GM10847 (cell line): ENCODE data around the gene VARS2.

Experiments used
- POLR2A ChIP-seq: IDR thresholded peaks from 2 replicates; pipeline ENCODE4 v1.6.1; 2011; ENCODE audit not compliant: insufficient read length; ENCODE audit errors: extremely low read depth

Gene VARS2

DNA sequence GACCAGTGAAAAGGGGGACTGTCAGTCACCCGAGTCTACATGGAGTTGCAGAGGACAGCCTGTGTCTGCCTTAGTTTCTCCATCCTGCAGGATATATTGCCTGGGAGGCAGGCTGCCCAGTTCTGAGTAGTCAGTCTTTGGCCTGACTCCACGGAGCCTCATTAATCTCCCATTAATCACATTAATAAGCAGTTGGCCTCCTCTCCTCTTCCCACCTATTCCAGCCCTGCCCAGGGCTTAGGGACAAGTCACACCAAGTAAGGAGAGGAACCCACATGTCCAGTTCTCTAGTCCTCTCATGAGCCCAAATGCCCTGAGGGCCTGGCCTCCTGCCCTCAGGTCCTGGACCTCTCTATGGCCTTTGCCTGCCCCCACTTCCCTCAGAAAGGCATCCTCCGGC is 25.4 kb downstream of the VARS2 start:
- TF ChIP-seq POLR2A, result no peak

DNA sequence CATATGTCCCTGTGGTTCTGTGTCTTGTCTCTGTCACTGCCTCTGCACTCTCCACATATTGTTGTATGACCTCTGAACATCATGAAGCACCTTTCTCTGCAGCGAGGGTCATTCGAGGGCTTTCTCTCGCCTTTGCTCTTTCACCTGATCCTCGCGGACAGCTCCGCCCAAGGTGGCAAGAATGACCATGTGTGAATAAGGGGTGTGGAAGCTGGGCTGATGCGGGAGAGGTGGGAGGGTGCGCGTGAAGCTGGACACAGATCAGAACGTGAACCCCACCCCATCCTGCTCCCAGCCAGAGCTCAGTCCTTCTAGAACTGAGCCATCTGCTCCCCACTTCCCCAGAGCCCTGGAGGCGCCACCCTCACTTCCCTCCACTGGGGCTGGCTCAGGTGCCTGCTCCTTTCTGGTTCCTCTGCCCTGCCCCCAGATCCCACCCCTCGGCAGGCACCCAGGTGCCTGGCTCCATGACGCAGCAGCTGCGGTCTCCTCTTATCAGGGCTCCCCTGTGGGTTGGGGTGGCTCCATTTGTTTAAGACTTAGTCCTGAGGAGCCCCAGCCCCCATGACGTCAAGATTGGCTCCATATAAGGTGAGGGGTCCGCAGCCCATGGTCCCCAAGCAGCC is 26.4 kb downstream of the VARS2 start, which contains the start of gene MUCL3:
Gene MUCL3 (plus strand): TSS at position 613 of the 626 bp plus-strand sequence. CDS start 27 bp downstream, outside the sequence.
- TF ChIP-seq POLR2A, result no peak

DNA sequence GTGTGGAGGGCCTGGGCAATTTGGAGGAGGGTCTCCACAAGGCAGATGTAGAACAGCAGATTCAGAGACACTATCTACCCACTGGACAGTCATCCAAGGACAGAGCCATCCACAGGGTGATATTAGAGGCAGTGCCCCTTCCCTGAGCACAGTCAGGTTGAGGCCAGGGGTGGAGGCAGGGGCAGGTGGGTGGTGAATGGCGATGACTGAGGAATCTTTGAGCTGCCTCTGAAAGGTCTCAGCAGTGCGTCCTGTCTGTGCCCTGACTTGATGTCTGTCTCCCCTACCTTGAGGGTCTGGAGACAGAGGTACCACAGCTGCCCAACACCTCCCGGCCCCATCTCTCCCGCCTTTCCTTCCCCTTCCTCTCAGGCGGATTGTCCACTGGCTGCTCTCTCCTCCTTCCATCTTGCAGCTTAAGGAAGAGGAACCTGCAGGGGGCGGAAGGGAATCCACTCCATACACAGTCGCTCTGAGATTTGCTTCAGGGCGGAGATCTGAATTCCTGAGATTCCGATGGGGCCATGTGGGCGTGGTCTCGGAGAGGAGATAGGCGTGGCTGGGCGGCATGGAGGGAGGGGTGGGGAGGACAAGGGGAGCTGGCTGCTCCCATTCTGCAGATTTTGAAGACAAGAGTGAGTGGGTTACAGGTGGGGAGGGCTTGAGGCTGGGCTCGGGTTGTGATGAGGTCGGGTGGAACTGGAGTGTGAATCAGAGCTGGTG is 28.5 kb downstream of the VARS2 start:
- no peak for TF ChIP-seq POLR2A

DNA sequence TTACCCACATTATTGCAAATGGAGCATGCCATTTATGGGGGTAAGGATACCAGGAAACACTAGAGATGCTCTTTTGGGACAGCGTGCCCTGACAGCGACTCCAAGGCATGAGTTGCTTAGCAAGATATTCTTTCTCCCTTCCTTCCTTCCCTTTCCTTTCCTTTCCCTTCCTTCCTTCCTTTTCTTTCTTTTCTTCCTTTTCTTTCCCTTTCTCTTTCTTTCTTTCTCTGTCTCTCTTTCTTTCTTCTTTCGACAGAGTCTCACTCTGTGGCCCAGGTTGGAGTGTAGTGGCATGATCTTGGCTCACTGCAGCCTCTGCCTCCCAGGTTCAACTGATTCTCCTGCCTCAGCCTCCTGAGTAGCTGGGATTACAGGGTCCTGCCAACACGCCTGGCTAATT is 30.0 kb downstream of the VARS2 start:
- TF ChIP-seq POLR2A, result no peak

DNA sequence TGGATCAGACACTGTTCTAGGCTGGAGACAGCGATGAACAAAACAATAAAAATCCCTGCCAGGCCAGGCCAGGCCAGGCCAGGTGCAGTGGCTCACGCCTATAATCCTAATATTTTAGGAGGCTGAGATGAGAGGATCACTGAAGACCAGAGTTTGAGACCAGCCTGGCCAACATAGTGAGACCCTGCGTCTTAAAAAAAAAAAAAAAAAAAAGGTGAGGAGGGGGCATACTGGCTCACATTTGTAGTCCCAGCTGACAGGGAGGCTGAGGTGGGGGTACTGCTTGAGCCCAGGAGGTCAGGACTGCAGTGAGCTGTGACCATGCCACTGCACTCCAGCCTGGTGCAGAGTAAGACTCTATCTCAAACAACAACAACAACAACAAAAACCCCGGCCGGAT is 31.2 kb downstream of the VARS2 start:
- TF ChIP-seq POLR2A, result no peak

DNA sequence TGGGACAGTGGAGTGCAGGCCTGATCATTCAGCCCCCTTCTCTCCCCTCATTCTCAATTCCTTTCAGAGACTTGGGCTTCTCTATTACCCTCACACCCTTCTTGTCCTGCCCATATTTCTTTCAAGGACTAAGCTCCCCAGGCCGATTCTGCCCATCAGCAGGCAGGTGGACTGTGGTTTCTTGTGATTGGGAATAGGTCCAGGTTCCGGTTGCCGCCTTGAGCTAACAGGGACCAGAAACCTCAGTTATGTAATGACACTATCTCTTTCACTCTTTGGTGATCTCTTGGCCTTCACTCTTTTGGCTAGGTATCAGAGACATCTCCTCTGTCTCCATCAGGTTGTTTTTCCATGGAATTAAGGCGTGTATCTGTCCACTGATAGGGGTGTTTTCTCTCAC is 33.2 kb downstream of the VARS2 start:
- TF ChIP-seq POLR2A, result no peak

DNA sequence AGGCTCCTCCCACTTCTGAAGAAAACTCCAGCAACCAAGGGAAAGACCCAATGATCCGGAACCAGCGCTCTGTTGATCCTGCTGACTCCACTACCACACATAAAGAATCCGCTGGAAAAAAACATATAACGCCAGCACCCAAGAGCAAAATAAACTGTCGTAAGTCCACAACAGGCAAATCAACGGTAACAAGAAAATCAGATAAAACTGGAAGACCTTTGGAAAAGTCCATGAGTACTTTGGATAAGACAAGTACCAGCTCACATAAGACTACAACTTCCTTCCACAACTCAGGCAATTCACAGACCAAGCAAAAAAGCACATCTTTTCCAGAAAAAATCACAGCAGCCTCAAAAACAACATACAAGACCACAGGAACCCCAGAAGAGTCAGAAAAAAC is 34.8 kb downstream of the VARS2 start:
- no peak for TF ChIP-seq POLR2A

DNA sequence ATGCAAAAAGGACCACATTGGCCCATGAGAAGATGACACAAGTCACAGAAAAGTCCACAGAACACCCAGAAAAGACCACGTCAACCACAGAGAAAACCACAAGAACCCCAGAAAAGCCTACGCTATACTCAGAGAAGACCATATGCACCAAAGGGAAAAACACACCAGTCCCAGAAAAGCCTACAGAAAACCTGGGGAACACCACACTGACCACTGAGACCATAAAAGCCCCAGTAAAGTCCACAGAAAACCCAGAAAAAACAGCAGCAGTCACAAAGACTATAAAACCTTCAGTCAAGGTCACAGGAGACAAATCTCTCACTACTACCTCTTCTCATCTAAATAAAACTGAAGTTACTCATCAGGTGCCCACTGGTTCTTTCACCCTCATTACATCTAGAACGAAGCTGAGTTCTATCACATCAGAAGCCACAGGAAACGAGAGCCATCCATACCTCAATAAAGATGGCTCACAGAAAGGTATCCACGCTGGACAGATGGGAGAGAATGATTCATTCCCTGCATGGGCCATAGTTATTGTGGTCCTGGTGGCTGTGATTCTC is 38.0 kb downstream of the VARS2 start:
- TF ChIP-seq POLR2A, result no peak

DNA sequence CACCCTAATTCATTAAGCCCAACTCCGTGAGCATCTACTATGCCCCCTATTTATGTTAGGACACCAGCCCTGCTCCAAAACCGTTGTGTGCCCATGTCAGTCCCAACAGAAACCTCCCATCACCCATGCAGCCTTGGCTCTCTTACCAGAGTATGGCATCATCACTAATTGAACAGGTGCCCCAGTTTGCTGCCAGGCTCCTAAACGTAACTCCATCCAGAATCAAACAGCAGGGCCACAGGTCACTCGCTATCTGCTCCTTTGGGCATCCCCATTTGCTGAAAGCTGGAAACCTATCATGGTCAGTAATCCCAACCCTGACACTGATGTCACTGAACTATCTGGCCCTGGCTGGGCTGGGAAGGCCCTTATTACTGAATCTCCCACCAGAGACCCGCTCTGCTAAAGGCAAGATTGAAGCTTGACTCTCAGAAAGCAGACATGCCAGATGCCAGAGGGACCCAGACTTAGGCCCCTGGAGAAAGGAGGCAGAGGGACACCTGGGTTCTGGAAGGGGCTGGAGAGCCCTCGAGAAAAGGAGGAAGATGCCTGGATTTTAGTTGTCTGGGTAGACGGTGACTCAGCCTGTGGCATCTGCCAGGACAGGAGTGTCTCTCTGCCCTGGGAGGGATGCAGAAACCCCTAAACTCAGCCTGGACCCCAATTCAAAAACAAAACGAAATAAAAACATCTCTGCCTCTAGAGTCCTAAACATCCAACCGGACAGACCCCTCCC is 40.8 kb downstream of the VARS2 start:
- no peak for TF ChIP-seq POLR2A

DNA sequence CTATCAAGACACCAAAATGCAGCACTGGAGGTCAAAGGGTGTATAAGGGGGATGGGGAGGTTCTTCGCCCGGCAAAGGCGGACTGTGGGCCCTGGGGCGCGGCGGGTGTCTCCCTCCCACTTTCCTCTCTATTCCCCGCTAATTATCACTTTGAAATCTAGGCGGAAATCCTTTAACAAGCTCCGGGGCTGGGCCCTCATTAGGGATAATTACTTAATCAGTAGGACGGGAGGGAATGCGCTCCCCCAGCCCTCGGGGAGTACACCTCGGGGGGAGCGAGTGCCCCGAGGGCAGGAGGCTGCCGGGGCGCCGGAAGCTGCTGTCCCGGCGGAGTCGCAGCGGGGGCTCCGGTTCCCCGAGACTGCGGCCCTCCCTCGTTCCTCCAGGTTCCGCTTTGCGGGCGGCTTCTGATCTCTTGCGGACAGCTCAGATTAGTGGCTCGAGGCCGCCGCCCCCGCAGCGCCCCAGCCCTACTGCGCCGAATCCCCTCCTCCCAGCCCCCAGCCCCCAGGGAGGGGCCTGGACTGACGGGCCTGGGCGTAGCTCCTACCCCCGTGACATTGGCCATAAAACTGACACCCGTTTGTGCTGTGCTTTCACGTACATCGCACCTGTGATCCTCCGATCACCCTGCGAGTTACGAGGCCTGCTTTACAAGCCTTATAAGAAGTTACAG is 41.5 kb downstream of the VARS2 start:
- TF ChIP-seq POLR2A, result peak; percentile 46

DNA sequence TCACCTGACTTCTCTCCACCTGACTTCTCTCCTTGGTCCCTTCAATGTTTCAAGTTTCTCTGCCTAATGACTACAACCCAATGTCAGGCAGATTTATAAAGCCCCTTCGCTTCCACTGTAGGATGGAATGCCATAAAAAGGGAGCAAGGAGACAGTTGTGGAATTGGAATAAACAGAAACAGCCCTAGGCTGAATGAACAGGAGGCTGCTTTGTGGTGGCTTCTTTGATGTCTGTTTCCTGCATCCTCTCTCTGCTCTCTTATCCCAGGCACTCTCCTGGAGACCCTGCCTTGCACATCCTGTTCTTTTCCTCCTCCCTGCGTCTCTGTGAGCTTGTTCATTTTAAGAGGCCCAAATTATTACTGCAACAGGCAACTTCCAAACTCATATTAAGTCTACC is 43.7 kb downstream of the VARS2 start:
- TF ChIP-seq POLR2A, result no peak

DNA sequence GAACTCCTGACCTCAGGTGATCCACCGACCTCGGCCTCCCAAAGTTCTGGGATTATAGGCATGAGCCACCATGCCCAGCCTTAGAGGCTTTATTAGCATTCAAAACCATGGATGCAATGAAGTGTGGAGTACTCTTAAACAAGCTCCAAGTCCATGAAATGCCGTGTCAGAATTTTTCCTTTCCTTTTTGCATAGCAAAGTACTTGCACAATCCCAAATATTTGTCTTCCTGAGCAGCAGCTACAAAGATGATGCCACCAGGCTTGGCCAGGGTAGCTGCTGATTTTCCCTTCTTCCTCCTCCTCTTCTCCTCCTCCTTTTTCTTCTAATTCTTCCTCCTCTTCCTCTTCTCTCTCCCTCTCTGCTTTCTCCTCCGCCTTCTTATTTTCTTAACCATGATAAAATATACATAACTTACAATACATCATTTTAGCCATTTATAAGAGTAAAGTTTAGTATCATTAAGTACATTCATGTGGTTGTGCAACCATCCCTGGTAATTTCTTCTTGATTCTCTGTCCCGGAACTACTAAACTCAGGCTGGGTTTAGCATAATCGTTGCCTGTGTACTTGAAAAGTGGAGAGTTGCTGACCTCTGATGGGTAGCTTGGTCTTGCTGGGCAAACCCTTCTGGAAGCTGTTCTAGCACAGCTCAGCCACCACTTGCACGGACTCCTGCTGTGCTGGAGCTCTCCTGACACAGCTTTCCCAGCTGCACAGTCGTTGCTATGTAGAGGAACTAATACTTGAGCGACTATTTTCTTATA is 47.1 kb downstream of the VARS2 start:
- TF ChIP-seq POLR2A, result no peak

DNA sequence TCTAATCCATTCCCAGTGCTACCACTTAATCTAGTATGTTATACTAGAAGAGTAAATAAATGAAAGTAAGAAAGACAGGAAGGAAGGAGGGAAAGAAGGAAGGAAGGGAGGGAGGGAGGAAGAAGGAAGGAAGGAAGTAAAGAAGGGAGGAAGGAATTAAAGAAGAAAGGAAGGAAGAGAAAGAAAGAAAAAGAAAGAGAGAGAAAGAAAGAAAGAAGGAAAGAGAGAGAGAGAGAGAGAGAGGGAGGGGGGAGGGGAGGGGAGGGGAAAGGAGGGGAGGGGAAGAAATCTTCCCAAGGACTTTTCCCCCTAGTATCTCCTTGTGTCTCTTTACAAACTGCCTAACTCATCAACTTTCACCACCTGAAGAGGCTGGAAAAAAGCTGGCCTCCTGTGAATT is 48.7 kb downstream of the VARS2 start:
- no peak for TF ChIP-seq POLR2A

DNA sequence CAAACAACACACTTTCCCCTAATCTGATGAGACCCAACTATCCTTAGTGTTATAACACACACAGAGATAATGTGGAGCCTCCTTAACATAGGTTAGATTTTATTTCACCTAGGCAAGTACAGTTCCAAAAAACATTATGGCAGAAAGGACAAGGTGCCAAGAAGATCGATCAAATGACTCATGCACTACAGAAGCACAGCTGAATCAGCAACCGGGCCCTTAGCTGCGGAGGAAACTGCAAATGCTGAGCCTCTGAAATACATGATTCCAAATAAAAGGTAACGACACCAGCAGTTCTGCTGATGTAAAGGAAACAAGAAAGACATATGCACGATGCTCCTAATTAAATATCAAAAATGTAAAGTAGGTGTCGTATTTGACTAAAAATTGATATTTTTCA is 49.6 kb downstream of the VARS2 start:
- TF ChIP-seq POLR2A, result no peak

DNA sequence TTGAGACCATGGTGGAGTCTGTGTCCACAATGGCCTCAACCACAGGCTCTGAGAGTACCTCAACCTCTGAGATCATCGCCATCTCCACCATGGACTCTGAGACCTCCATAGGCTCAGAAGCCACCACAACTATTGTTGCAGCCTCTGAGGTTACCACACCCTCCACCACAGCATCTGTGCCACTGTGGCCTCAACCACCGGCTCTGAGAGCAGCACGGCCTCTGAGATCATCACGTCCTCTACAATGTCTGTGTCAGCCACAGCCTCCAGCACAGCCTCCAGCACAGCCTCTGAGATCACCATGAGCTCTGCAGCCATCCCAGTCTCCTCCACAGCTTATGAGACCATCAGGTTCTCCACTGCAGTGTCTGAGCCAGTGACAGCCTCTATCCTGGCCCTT is 50.0 kb downstream of the VARS2 start:
- no peak for TF ChIP-seq POLR2A

DNA sequence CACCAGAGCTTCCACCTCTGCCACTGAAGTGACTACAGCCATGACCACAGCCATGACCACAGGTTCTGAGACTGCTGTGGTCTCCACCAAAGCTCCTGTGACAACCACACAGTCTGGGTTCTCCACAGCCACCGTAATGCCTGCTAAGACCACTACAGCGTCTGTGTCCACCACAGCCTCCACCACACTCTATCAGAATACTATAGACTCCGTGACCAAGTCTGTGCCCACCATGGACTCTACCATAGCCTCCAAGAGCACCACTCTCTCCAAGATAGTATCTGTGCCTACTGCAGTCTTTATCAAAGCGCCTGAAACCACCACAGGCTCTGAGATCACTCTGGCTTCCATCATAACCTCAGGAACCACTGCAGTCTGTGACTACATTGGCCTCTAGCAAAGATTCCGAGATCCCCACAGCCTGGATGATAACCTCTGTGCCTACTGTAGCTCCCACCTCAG is 51.1 kb downstream of the VARS2 start:
- no peak for TF ChIP-seq POLR2A
